ENCODE measurements around the gene SLC9A7. TPM values are rescaled to one million over a fixed set of nuclear protein-coding genes. Genes with fewer than 3 reads are reported as not detected.

Gene SLC9A7
- total RNA-seq (10 to 100 TPM in 1 of 5 experiments, 1 to 10 TPM in 4; 3.0 to 11.3 (median 4.4) TPM), polyA plus RNA-seq (1 to 10 TPM; 1.3 to 3.2 TPM), total RNA-seq (11.8 reads per million, percentile 39 among the genes with 10 or more reads in this experiment)

DNA sequence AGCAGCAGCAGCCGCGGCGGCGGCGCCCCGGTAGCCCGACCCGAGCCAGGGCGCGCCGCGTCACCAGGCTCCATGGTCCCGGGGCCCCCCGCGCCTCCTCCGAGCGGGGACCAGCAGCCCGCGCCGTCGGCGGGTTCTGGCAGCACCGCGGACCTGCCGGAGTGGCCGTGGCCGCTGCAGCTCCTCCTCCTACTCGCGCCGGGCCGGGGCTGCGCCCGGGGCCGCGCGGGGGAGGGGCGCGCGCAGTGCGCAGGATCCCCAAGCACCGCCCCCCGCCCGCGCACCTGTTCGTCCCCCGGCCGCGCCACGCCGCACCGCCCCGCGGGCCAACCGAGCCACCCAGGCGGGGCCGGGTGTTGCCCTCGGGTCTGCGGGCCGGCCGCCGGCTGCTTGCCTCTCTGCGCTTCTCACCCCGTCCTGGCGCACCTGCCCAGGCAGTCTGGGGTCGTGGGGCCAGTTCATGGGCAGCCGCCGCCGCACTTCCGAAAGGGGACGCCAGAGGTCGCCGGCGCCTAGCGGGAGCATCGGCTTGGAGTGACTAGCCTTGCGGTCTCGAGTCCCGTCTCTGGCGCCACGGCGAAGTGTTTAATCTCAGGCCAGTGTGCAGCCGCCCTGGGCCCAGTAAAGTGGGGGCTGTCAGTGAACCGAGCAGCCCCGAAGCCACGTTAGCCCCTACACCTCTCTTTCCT is at the start of gene SLC9A7:
SLC9A7 (minus strand) TSS at position 163 of the 689 bp plus-strand sequence; CDS start at position 74, 89 bp downstream.
- no peaks in the 10 kb centered on the region for H3K9me3 ChIP-seq (ENCODE audit: control insufficient read depth in 2 of 3, low read length in 3 of 3)
- Mint-ChIP-seq H3K4me3 (peak within 1 kb of the TSS; percentile 87 to 98 (median 90)), H3K27me3 (peaks cover 0 to 18% (median 3%) of the 10 kb centered on the region in 5 donors), H3K36me3 (no peaks in the 10 kb centered on the region), H3K9me3 (peaks cover 0 to 17% (median 2%) of the 10 kb centered on the region in 11 donors), H3K4me1 (peaks cover 4 to 24% (median 13%) of the 10 kb centered on the region in 7 donors), H3K27ac (peak within 1 kb of the TSS in 8 of 9 donors; percentile 15 to 95 (median 72))
- DNase-seq (peak; percentile 55 to 81 (median 75)), ATAC-seq (peak; percentile 89)
- peak within 1 kb of the TSS; percentile 61 for H3K4me3 ChIP-seq (ENCODE audit: low read length)
- peak within 1 kb of the TSS; percentile 41 for H3K27ac ChIP-seq (ENCODE audit: low read depth, low read length)
- ChIA-PET POLR2A (no interaction called here), CTCF (interaction anchor here (0.8 to 1.5 kb wide), 5 partner anchors 33 to 333 kb away, joined by 3 to 7 read pairs (median 4); no protein-coding TSS in a partner anchor)
- no peaks in the 10 kb centered on the region for H3K36me3 ChIP-seq (ENCODE audit: control insufficient read depth in 2 of 3, insufficient read depth in 3 of 3, low read length in 3 of 3)
- intact Hi-C loops (cut with micrococcal nuclease): loop anchor here (1.0 to 5.0 kb wide), 7 partner anchors 37 to 907 kb away; partner anchors contain the start of genes RP2 (in 2 of the 2) and UBA1 (in 1 of the 2)
- H3K4me1 ChIP-seq (ENCODE audit: control insufficient read depth in 2 of 2, insufficient read depth in 2 of 2, low read length in 2 of 2): peaks cover 0 to 4% of the 10 kb centered on the region in 2 donors
- H3K27me3 ChIP-seq (ENCODE audit: control insufficient read depth in 2 of 2, insufficient read depth in 2 of 2, low read length in 2 of 2): no peaks in the 10 kb centered on the region

DNA sequence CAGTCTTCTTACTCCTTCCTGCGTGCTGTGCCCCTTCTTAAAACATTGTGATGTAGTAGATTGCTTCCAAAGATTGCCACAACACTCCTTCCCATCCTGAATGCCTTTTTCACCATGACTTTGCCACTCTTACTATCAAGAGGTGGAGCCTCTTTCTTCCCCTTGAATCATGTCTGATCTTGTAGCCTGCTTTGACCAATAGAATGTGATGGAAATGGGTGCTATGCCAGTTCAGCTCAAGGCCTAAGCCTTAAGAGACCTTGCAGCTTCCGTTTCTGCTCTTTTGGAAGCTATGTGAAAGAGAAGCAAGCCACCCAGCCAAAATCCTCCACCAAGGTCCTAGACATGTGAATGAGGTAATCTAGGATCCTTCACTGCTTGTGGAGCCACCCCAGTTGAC is 46.4 kb upstream of the SLC9A7 start:
- intact Hi-C loops (cut with micrococcal nuclease): no loop called here
- no peaks in the 10 kb centered on the region for H3K4me1 ChIP-seq (ENCODE audit: control insufficient read depth in 2 of 2, insufficient read depth in 2 of 2, low read length in 2 of 2)
- no peak overlapping the region for H3K27ac Mint-ChIP-seq
- ChIA-PET CTCF (no interaction called here), POLR2A (no interaction called here)
- H3K27ac ChIP-seq (ENCODE audit: low read depth, low read length): no peak overlapping the region
- no peak overlapping the region for H3K4me3 Mint-ChIP-seq
- H3K4me3 ChIP-seq (ENCODE audit: low read length): no peak overlapping the region
- H3K9me3 Mint-ChIP-seq: peaks cover 0 to 6% (median 0%) of the 10 kb centered on the region in 11 donors
- no peaks in the 10 kb centered on the region for H3K36me3 Mint-ChIP-seq
- DNase-seq (no peak), ATAC-seq (no peak)
- H3K4me1 Mint-ChIP-seq: no peaks in the 10 kb centered on the region
- H3K27me3 Mint-ChIP-seq: peaks cover 0 to 19% (median 0%) of the 10 kb centered on the region in 5 donors
- no peaks in the 10 kb centered on the region for H3K9me3 ChIP-seq (ENCODE audit: control insufficient read depth in 2 of 3, low read length in 3 of 3)
- H3K27me3 ChIP-seq (ENCODE audit: control insufficient read depth in 2 of 2, insufficient read depth in 2 of 2, low read length in 2 of 2): no peaks in the 10 kb centered on the region
- no peaks in the 10 kb centered on the region for H3K36me3 ChIP-seq (ENCODE audit: control insufficient read depth in 2 of 3, insufficient read depth in 3 of 3, low read length in 3 of 3)

DNA sequence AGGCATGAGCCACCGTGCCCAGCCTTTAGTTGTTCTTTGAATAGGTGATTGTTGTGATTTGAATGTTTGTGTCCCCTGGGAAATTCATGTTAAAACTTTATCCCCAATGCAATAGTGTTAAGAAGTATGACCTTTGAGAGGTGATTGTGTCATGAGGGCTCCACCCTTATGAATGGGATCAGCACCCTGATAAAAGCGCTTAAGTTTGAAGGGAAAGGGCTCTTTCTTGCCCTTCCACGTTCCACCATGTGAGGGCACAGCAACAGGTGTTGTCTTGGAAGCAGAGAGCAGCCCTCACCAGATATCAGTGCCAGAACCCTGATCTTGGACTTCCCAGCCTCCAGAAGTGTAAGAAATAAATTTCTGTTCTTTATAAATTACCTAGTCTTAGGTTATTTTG is 44.2 kb upstream of the SLC9A7 start:
- no peak overlapping the region for H3K4me3 ChIP-seq (ENCODE audit: low read length)
- no peaks in the 10 kb centered on the region for H3K9me3 ChIP-seq (ENCODE audit: control insufficient read depth in 2 of 3, low read length in 3 of 3)
- CTCF ChIA-PET: no interaction called here
- DNase-seq: no peak
- POLR2A ChIA-PET: no interaction called here
- H3K36me3 ChIP-seq (ENCODE audit: control insufficient read depth in 2 of 3, insufficient read depth in 3 of 3, low read length in 3 of 3): no peaks in the 10 kb centered on the region
- no peaks in the 10 kb centered on the region for H3K36me3 Mint-ChIP-seq
- H3K4me1 Mint-ChIP-seq: no peaks in the 10 kb centered on the region
- no peak overlapping the region for H3K27ac ChIP-seq (ENCODE audit: low read depth, low read length)
- intact Hi-C loops (cut with micrococcal nuclease): no loop called here
- no peak overlapping the region for H3K4me3 Mint-ChIP-seq
- H3K9me3 Mint-ChIP-seq: peaks cover 0 to 4% (median 0%) of the 10 kb centered on the region in 11 donors
- ATAC-seq: no peak
- H3K27me3 Mint-ChIP-seq: peaks cover 0 to 12% (median 0%) of the 10 kb centered on the region in 5 donors
- no peak overlapping the region for H3K27ac Mint-ChIP-seq
- no peaks in the 10 kb centered on the region for H3K27me3 ChIP-seq (ENCODE audit: control insufficient read depth in 2 of 2, insufficient read depth in 2 of 2, low read length in 2 of 2)
- H3K4me1 ChIP-seq (ENCODE audit: control insufficient read depth in 2 of 2, insufficient read depth in 2 of 2, low read length in 2 of 2): no peaks in the 10 kb centered on the region

DNA sequence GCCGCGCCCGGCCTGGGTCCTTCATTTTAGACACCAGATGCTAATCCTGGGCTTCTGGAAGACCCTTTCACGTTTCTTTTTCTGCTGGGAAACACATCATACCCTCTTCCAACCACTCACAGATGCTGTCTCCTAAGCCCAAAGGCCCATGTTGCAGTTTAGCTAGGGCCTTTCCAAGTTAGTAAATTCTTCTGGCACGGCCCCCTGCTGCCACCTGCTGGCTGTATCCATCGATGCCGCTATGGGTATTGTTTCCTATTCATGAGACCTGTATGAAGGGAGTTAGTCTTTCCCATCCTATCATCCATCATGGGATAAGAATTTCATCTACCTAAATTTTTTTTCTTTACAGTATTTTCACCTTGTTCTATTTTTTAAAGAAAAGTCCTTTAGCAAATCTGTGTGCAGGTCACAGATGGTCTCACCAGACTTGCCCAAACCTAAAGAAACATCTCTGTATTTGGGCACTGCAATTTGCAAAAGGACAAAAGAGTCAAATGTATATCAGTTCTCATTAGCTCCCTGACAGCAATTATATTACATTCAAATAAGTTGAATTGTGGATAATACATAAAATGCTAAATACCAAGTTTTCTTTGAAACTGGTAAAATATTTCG is 37.8 kb upstream of the SLC9A7 start:
- ChIA-PET CTCF (interaction anchor here (0.9 to 1.4 kb wide), 4 partner anchors 27 to 39 kb away, joined by 3 to 7 read pairs (median 4); no protein-coding TSS in a partner anchor), POLR2A (interaction anchor here (0.6 kb wide), 1 partner anchor 33 kb away, joined by 3 read pairs; no protein-coding TSS in a partner anchor)
- peaks cover 0 to 4% (median 0%) of the 10 kb centered on the region in 11 donors for H3K9me3 Mint-ChIP-seq
- Histone ChIP-seq H3K36me3 (ENCODE audit: control insufficient read depth in 2 of 3, insufficient read depth in 3 of 3, low read length in 3 of 3) (no peaks in the 10 kb centered on the region), H3K27ac (ENCODE audit: low read depth, low read length) (no peak overlapping the region), H3K4me1 (ENCODE audit: control insufficient read depth in 2 of 2, insufficient read depth in 2 of 2, low read length in 2 of 2) (no peaks in the 10 kb centered on the region), H3K4me3 (ENCODE audit: low read length) (no peak overlapping the region), H3K27me3 (ENCODE audit: control insufficient read depth in 2 of 2, insufficient read depth in 2 of 2, low read length in 2 of 2) (no peaks in the 10 kb centered on the region), H3K9me3 (ENCODE audit: control insufficient read depth in 2 of 3, low read length in 3 of 3) (no peaks in the 10 kb centered on the region)
- no peak overlapping the region for H3K4me3 Mint-ChIP-seq
- peaks cover 0 to 6% (median 0%) of the 10 kb centered on the region in 5 donors for H3K27me3 Mint-ChIP-seq
- H3K27ac Mint-ChIP-seq: no peak overlapping the region
- DNase-seq (peak; percentile 25 to 67 (median 52)), ATAC-seq (peak; percentile 76)
- intact Hi-C loops (cut with micrococcal nuclease): loop anchor here (1.0 to 10.0 kb wide), 4 partner anchors 37 to 414 kb away; partner anchors contain the start of gene SLC9A7 (in 2 of the 2)
- H3K4me1 Mint-ChIP-seq: peaks cover 0 to 19% (median 6%) of the 10 kb centered on the region in 7 donors
- H3K36me3 Mint-ChIP-seq: no peaks in the 10 kb centered on the region

GRCh38 chrX:46793386-46794143 is 34.6 kb upstream of the SLC9A7 start:
- CTCF ChIA-PET: no interaction called here
- H3K27me3 Mint-ChIP-seq: no peaks in the 10 kb centered on the region
- intact Hi-C loops (cut with micrococcal nuclease): loop anchor here in 1 of 2 donors (5.0 to 10.0 kb wide), 2 partner anchors 149 to 246 kb away; partner anchors contain the start of gene ZNF674
- POLR2A ChIA-PET: no interaction called here
- Histone ChIP-seq H3K4me1 (ENCODE audit: control insufficient read depth in 2 of 2, insufficient read depth in 2 of 2, low read length in 2 of 2) (no peaks in the 10 kb centered on the region), H3K27ac (ENCODE audit: low read depth, low read length) (no peak overlapping the region), H3K4me3 (ENCODE audit: low read length) (no peak overlapping the region), H3K36me3 (ENCODE audit: control insufficient read depth in 2 of 3, insufficient read depth in 3 of 3, low read length in 3 of 3) (no peaks in the 10 kb centered on the region), H3K27me3 (ENCODE audit: control insufficient read depth in 2 of 2, insufficient read depth in 2 of 2, low read length in 2 of 2) (no peaks in the 10 kb centered on the region), H3K9me3 (ENCODE audit: control insufficient read depth in 2 of 3, low read length in 3 of 3) (no peaks in the 10 kb centered on the region)
- ATAC-seq (no peak), DNase-seq (no peak)
- H3K27ac Mint-ChIP-seq: peak overlapping the region in 1 of 9 donors; percentile 20
- no peaks in the 10 kb centered on the region for H3K9me3 Mint-ChIP-seq
- no peak overlapping the region for H3K4me3 Mint-ChIP-seq
- peaks cover 0 to 19% (median 6%) of the 10 kb centered on the region in 7 donors for H3K4me1 Mint-ChIP-seq
- no peaks in the 10 kb centered on the region for H3K36me3 Mint-ChIP-seq

DNA sequence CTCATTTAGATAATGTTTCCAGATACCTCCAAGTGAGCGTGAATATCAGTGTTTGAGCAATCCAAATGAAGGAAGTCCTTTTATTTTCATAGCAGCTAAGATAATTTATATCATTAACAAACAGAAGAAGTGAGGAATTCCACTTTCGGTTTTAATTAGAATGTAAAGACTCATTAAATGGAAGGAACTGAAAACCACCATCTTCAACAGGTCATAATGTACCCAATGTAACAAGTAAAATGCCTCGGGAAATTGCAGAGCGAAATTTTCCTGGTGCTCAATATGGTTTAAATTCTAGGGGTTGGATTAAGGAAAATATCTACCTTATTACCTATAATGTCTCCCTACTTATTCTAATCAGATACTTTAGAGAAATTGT is 33.9 kb upstream of the SLC9A7 start:
- Mint-ChIP-seq H3K4me1 (peaks cover 0 to 19% (median 6%) of the 10 kb centered on the region in 7 donors), H3K27ac (peak overlapping the region in 3 of 9 donors; percentile 20 to 66 (median 39)), H3K27me3 (no peaks in the 10 kb centered on the region), H3K9me3 (no peaks in the 10 kb centered on the region), H3K4me3 (peak overlapping the region in 3 of 10 donors; percentile 3 to 18 (median 6)), H3K36me3 (no peaks in the 10 kb centered on the region)
- Histone ChIP-seq H3K4me3 (ENCODE audit: low read length) (no peak overlapping the region), H3K36me3 (ENCODE audit: control insufficient read depth in 2 of 3, insufficient read depth in 3 of 3, low read length in 3 of 3) (no peaks in the 10 kb centered on the region), H3K4me1 (ENCODE audit: control insufficient read depth in 2 of 2, insufficient read depth in 2 of 2, low read length in 2 of 2) (no peaks in the 10 kb centered on the region), H3K9me3 (ENCODE audit: control insufficient read depth in 2 of 3, low read length in 3 of 3) (no peaks in the 10 kb centered on the region), H3K27me3 (ENCODE audit: control insufficient read depth in 2 of 2, insufficient read depth in 2 of 2, low read length in 2 of 2) (no peaks in the 10 kb centered on the region), H3K27ac (ENCODE audit: low read depth, low read length) (no peak overlapping the region)
- ATAC-seq (no peak), DNase-seq (no peak)
- POLR2A ChIA-PET: no interaction called here
- intact Hi-C loops (cut with micrococcal nuclease): loop anchor here in 1 of 2 donors (5.0 to 10.0 kb wide), 2 partner anchors 148 to 245 kb away; partner anchors contain the start of gene ZNF674
- CTCF ChIA-PET: interaction anchor here (1.0 kb wide), 1 partner anchor 34 kb away, joined by 3 read pairs; the partner anchor contains the start of gene SLC9A7
